CD14-positive monocyte (primary cell): ENCODE data around the gene MICAL1. TPM values are rescaled to one million over a fixed set of nuclear protein-coding genes. Genes with fewer than 3 reads are reported as not detected.

Experiments used
- DNase-seq, 3 donors: peaks; one replicate each; pipeline ENCODE4 v3.0.0-alpha.2; 2011 to 2022
- H2AFZ ChIP-seq: 2 replicates; pipeline ENCODE4 v1.6.0; 2012; ENCODE audit warnings: mild to moderate bottlenecking, low read depth, low read length, inconsistent platforms; ENCODE audit not compliant: insufficient read depth, poor library complexity, severe bottlenecking
- H3K27ac ChIP-seq, 2 donors: 1 replicate in 1 of 2; 2 replicates in 1 of 2; pipeline ENCODE4 v1.5.1; 2012 to 2013; ENCODE audit warnings: low read length in 2 of 2, control low read depth in 1 of 2, inconsistent platforms in 1 of 2, low read depth in 1 of 2, mild to moderate bottlenecking in 1 of 2
- H3K27me3 ChIP-seq, 2 donors: one replicate each; pipeline versions ENCODE4 v1.6.0 to v1.6.1; 2011 to 2013; ENCODE audit warnings: low read length in 2 of 2; ENCODE audit not compliant: control insufficient read depth in 2 of 2, insufficient read depth in 2 of 2
- H3K36me3 ChIP-seq, 2 donors: replicated peaks in 1 of 2; 1 replicate in 1 of 2; 2 replicates in 1 of 2; pipeline versions ENCODE4 v1.5.1 to v1.6.1; 2012 to 2013; ENCODE audit warnings: low read length in 2 of 2, control low read depth in 1 of 2, inconsistent platforms in 1 of 2, mild to moderate bottlenecking in 1 of 2; ENCODE audit not compliant: insufficient read depth in 2 of 2, control insufficient read depth in 1 of 2
- H3K4me1 ChIP-seq, 2 donors: 1 replicate in 1 of 2; 2 replicates in 1 of 2; pipeline versions ENCODE4 v1.5.1 to v1.6.1; 2012 to 2013; ENCODE audit warnings: low read length in 2 of 2, control low read depth in 1 of 2, inconsistent platforms in 1 of 2, mild to moderate bottlenecking in 1 of 2, moderate library complexity in 1 of 2; ENCODE audit not compliant: insufficient read depth in 2 of 2, control insufficient read depth in 1 of 2
- H3K4me2 ChIP-seq: replicated peaks from 2 replicates; pipeline ENCODE3; 2012; ENCODE audit warnings: low read length, moderate library complexity, mild to moderate bottlenecking; ENCODE audit not compliant: poor library complexity, severe bottlenecking; ENCODE audit errors: extremely low read depth
- H3K4me3 ChIP-seq, 3 experiments: fragments of 200-600 bp in 1 of 3; sonication (generic) in 1 of 3; replicated peaks in 1 of 3; 1 replicate in 2 of 3; 2 replicates in 1 of 3; pipeline ENCODE4 v1.5.1; 2011 to 2013; ENCODE audit warnings: low read length in 3 of 3, mild to moderate bottlenecking in 3 of 3, control low read depth in 2 of 3, low read depth in 2 of 3, inconsistent platforms in 1 of 3, moderate library complexity in 1 of 3
- H3K79me2 ChIP-seq: 2 replicates; pipeline ENCODE4 v1.6.0; 2012; ENCODE audit warnings: mild to moderate bottlenecking, control low read depth, inconsistent platforms, low read length, moderate library complexity; ENCODE audit not compliant: insufficient read depth
- H3K9ac ChIP-seq: 2 replicates; pipeline ENCODE4 v1.6.0; 2017; ENCODE audit warnings: low read length, mild to moderate bottlenecking; ENCODE audit not compliant: insufficient read depth, poor library complexity, severe bottlenecking
- H3K9me3 ChIP-seq, 2 donors: replicated peaks in 1 of 2; 1 replicate in 1 of 2; 2 replicates in 1 of 2; pipeline versions ENCODE4 v1.5.1 to v1.6.1; 2012 to 2013; ENCODE audit warnings: low read length in 2 of 2, control low read depth in 1 of 2; ENCODE audit not compliant: control insufficient read depth in 1 of 2, insufficient read depth in 1 of 2
- H4K20me1 ChIP-seq: 2 replicates; pipeline ENCODE4 v1.6.0; 2012; ENCODE audit warnings: mild to moderate bottlenecking, low read length, control low read depth, moderate library complexity; ENCODE audit not compliant: insufficient read depth
- H3K27ac Mint-ChIP-seq, 7 donors: one replicate each; pipeline ENCODE4 v1.8.0; 2020; ENCODE audit warnings: mild to moderate bottlenecking in 7 of 7, mixed read lengths in 7 of 7, moderate library complexity in 6 of 7, inconsistent platforms in 2 of 7
- H3K27me3 Mint-ChIP-seq, 3 donors: one replicate each; pipeline ENCODE4 v1.8.0; 2021 to 2022; ENCODE audit warnings: low read depth in 3 of 3, mild to moderate bottlenecking in 3 of 3, mixed read lengths in 3 of 3, moderate library complexity in 3 of 3, inconsistent platforms in 1 of 3
- H3K36me3 Mint-ChIP-seq, 2 donors: one replicate each; pipeline ENCODE4 v1.8.0; 2020; ENCODE audit warnings: mixed read lengths in 2 of 2, inconsistent platforms in 1 of 2, mild to moderate bottlenecking in 1 of 2
- H3K4me1 Mint-ChIP-seq: one replicate; pipeline ENCODE4 v1.8.0; 2020; ENCODE audit warnings: mild to moderate bottlenecking, mixed read lengths
- H3K4me3 Mint-ChIP-seq, 2 donors: one replicate each; pipeline ENCODE4 v1.8.0; 2020; ENCODE audit warnings: mild to moderate bottlenecking in 2 of 2, mixed read lengths in 2 of 2, moderate library complexity in 1 of 2
- H3K9me3 Mint-ChIP-seq, 7 donors: one replicate each; pipeline ENCODE4 v1.8.0; 2020 to 2022; ENCODE audit warnings: mixed read lengths in 7 of 7, mild to moderate bottlenecking in 6 of 7, moderate library complexity in 6 of 7, inconsistent platforms in 2 of 7
- WGBS: methylation state at CpG from one replicate; pipeline ENCODE4 v1.1.5; 2013; ENCODE audit warnings: missing lambda C conversion rate; ENCODE audit not compliant: insufficient coverage; 5-methylcytosine and 5-hydroxymethylcytosine counted together
- intact Hi-C, 2 donors: fragments of 100-400 bp; cut with micrococcal nuclease; formaldehyde crosslinking; loops; one replicate each; pipeline versions ENCODE4 v1.15.0 to v1.15.1; 2023
- polyA plus RNA-seq, 3 donors: library from polyadenylated mRNA; depleted of rRNA in 1 of 3; unstranded in 2 of 3; stranded (reverse) in 1 of 3; fragments of 300-500 nt in 2 of 3; fragments of >200 nt in 1 of 3; fragmentation: Illumina TruSeq in 2 of 3; gene quantifications; 1 replicate in 2 of 3; 2 replicates in 1 of 3; pipeline ENCODE4 v1.2.3, GENCODE V29; 2012 to 2021
- TF ChIP-seq, protein P1 (sequence below): fragments of 200-600 bp; IDR thresholded peaks from one replicate; pipeline ENCODE4 v1.8.0; 2022; ENCODE audit warnings: antibody characterized with exemption, mild to moderate bottlenecking

MICAL1 gene
- polyA plus RNA-seq, 3 donors: 7.5 to 227 (median 13.2) TPM

DNA sequence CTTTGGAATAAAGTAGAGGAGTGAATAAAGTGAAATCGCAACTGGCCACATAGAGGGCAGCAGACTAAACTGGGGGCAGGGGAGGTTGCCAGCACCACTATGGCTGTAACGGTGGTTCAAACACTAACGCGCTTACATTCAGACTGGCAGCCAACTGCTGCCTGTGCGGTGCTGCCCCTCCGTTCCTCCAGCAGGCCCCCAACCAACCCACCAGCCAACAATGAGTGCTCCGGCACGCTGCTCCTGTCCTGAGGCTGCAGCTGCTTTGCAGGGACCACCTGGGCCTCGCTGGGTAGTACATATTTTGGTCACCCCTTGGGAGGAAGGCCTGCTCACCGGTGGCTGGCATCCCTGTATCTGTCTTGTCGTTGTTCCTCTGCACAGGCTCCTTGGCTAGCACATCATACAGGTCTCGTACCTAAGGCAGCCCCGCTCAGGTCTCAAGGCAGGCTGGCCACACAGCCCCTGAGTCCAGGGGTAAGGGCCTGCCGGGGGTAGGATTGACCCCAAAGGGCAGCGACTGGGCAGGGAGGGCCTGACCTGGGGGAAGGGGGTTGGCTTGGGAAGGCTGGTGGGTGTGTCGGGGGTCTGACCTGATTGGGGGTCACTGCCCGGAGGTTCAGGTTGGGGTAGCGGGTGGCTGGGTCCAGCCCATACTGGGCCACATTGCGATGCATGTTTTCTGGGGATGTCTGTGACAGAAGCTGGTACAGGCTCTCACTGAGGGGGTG lies 6.3 kb downstream of the MICAL1 start:
- Histone ChIP-seq H3K27ac (peak overlapping the region in 1 of 2 donors; percentile 41), H2AFZ (no peak overlapping the region), H3K9me3 (no peaks in the 10 kb centered on the region), H3K4me3 (no peak overlapping the region), H3K27me3 (no peaks in the 10 kb centered on the region), H3K4me1 (peaks cover 12 to 23% of the 10 kb centered on the region in 2 donors), H4K20me1 (peaks cover 83% of the 10 kb centered on the region), H3K9ac (no peak overlapping the region), H3K4me2 (no peak overlapping the region), H3K36me3 (peaks cover 70 to 92% of the 10 kb centered on the region in 2 donors), H3K79me2 (peaks cover 52% of the 10 kb centered on the region)
- Mint-ChIP-seq H3K4me1 (peaks cover 32% of the 10 kb centered on the region), H3K27me3 (peaks cover 0 to 2% (median 1%) of the 10 kb centered on the region in 3 donors), H3K36me3 (peaks cover 58 to 92% of the 10 kb centered on the region in 2 donors), H3K9me3 (peaks cover 0 to 2% (median 0%) of the 10 kb centered on the region in 7 donors), H3K27ac (peak overlapping the region in 2 of 7 donors; percentile 65 to 78), H3K4me3 (no peak overlapping the region)
- WGBS: 95% methylated on average over 18 of the region's 19 CpGs
- DNase-seq: no peak
- TF ChIP-seq, protein P1, sequence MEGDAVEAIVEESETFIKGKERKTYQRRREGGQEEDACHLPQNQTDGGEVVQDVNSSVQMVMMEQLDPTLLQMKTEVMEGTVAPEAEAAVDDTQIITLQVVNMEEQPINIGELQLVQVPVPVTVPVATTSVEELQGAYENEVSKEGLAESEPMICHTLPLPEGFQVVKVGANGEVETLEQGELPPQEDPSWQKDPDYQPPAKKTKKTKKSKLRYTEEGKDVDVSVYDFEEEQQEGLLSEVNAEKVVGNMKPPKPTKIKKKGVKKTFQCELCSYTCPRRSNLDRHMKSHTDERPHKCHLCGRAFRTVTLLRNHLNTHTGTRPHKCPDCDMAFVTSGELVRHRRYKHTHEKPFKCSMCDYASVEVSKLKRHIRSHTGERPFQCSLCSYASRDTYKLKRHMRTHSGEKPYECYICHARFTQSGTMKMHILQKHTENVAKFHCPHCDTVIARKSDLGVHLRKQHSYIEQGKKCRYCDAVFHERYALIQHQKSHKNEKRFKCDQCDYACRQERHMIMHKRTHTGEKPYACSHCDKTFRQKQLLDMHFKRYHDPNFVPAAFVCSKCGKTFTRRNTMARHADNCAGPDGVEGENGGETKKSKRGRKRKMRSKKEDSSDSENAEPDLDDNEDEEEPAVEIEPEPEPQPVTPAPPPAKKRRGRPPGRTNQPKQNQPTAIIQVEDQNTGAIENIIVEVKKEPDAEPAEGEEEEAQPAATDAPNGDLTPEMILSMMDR: no peak
- intact Hi-C loops: no loop called here

DNA sequence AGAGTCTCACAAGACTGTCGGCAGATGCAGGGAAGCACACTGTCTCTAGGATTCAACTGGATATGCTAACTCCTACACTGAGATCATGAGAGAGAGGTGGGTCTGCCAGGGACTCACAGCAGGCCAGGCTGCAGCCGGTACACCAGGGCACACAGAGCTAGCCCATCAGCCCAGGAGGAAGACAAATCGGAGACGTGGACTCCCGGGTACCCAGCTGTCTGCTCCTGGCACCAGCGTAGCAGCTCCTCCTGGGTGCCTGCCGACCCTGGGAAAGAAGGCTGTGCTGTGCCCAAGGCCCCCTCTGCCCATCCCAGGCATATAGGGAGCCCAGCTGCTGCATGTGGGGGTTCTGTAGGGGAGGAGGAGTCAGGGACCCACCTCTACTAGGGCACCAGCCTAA lies 7.0 kb downstream of the MICAL1 start:
- H3K79me2 ChIP-seq: peaks cover 46% of the 10 kb centered on the region
- H3K36me3 Mint-ChIP-seq: peaks cover 59 to 94% of the 10 kb centered on the region in 2 donors
- H3K27me3 ChIP-seq: no peaks in the 10 kb centered on the region
- 92% methylated on average over 6 of the region's 7 CpGs for WGBS
- H3K4me1 ChIP-seq: peaks cover 6 to 17% of the 10 kb centered on the region in 2 donors
- H3K9me3 Mint-ChIP-seq: peaks cover 0 to 2% (median 0%) of the 10 kb centered on the region in 7 donors
- H3K4me2 ChIP-seq: no peak overlapping the region
- no peak overlapping the region for H3K4me3 ChIP-seq
- no peak overlapping the region for H3K4me3 Mint-ChIP-seq
- no peak for DNase-seq
- peak overlapping the region in 1 of 2 donors; percentile 48 for H3K27ac ChIP-seq
- H3K9ac ChIP-seq: no peak overlapping the region
- intact Hi-C loops: no loop called here
- H3K36me3 ChIP-seq: peaks cover 74 to 98% of the 10 kb centered on the region in 2 donors
- peaks cover 26% of the 10 kb centered on the region for H3K4me1 Mint-ChIP-seq
- H4K20me1 ChIP-seq: peaks cover 81% of the 10 kb centered on the region
- peak overlapping the region in 4 of 7 donors; percentile 24 to 61 (median 49) for H3K27ac Mint-ChIP-seq
- TF ChIP-seq, protein P1: no peak
- H2AFZ ChIP-seq: no peak overlapping the region
- H3K27me3 Mint-ChIP-seq: peaks cover 0 to 2% (median 1%) of the 10 kb centered on the region in 3 donors
- no peaks in the 10 kb centered on the region for H3K9me3 ChIP-seq
